ENCODE measurements around the gene LYPD6B. TPM values are rescaled to one million over a fixed set of nuclear protein-coding genes. Genes with fewer than 3 reads are reported as not detected.

The LYPD6B gene
- polyA plus RNA-seq, 4 donors = 23.6 to 33.1 (median 31.7) TPM

DNA sequence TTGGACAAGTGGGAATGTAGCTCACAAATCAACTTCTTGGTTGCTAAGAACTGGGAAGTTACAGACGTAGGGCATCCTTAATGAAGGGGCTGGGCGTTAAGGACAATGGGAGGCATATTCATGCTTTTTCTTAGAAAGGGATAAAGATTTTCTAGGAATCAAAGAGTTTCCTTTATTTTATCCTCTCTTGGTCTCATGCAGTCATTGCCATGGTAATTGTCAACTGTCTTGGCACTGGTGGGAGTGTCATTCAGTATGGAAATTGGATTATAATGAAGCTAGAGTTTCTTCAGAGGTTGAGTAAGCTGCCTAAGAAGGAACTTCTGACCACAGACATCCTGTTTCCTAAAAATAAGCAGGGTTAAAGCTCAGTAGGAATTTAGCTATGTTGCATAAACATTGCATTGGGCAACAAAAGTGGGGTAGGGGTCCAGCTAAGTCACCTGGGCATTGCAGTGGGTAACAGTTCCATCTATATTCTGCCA, 114.0 kb downstream of the LYPD6B start:
- DNase-seq (ENCODE audit: low read depth in 4 of 4, low spot score in 2 of 4) = no peak

DNA sequence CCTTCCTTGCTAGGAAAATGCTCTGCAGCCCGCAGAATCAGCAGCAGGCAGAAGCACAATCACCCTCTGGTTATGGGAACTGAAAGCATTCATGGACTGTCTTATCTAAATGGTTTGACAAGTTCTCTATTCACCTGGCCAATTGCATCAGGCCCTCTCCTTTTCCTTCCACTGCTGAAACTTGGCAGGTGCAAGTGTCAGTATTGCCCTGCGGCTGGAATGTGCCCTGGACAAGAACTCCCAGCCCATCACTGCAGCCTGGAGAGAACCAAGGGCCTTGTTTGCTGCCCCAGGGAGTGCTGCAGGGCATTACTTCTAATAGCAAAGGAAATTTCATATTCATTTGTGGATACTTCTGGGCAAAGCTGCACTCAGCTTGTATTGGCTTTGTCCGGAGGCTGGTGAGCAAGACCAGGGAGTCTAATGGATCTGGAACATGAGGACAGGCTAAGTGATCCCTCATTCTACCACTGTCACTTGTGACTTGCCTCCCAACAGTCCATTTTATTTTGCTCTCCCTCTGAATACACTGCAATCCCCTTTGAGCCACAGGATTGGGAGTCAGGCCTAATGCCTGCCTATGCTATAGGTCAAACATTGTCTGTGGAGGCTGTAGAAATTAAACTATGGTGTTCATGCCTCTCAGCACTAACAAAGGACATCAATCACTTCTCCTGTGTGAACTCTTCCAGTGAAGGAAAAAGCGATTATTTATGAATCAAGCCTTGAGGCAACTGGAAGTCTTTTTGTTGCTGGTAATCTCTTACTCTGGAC, 116.9 kb downstream of the LYPD6B start:
- no peak for DNase-seq (ENCODE audit: low read depth in 4 of 4, low spot score in 2 of 4)

DNA sequence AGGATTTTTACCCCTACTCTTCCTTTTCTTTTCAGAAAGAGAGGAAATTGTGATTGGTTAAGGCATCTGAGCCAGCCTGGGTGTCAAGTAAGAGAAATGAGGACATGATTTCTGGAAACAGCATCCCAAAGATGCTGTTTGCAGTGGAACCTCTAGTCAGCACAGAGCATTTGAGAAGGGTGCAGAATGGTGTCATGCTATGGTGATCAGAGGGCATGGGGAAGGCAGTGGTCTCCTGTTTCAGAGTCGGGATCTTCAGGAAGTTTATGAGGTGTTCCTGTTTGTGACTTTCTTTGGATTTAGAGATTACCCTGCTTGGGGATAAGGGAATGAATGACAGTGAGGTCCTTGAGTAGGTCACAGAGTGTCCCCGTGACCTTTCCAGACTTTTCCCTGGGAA, 117.5 kb downstream of the LYPD6B start:
- DNase-seq (ENCODE audit: low read depth in 4 of 4, low spot score in 2 of 4) = no peak

DNA sequence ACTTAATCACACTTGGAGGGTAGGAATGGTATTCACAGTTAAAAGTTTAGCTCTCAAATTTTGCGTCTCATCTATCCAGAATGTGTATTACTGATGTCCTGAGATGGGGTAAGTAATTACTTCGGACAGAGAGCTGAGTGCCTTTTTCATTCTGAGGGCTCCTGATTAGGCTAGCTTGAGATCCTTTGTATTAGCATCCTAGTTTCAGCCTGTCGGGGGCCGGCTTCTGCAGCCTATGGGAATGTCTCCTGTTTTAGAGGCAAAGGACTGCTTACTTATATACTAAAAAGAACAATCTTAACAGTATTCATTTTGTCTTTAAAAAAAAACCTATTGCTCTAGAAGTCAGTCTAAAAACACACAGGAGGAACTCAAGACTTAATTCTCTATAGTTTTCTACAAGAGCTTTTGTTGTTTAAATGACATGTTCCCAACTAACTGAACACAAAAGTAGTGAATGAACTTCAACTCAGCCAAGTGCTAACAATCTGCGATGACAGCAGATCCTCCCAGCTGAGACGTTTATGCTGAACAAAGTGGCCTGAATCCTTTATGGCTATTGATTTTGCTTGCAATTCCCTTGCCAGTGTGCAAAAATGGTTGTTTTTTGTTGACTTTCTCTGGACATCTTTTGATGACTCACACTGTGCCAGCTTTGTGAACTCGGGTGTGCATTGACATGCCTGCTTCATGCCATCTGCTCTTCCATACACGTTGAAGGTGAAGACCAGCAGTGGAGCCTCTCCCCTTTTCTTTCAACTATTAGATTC, 118.7 kb downstream of the LYPD6B start:
- DNase-seq (ENCODE audit: low read depth in 4 of 4, low spot score in 2 of 4) = no peak

DNA sequence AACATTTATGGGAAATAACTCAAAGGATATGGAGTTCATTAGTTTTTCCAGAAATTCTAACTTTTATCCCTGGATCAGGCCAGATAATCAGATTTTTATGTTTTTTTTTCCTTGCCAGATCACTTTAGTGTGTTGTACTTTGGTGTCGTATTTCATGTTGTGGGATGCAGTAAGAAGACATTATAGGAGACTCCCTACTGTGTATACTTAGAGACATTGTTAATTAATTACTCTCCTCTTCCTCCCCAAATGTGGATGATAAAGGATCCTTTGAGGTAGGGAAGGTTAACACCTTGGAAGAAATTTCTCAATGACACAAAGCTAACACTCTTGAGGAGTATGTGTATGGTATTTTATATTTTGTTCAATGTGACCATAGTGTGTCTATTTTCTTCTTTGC, 120.5 kb downstream of the LYPD6B start:
- DNase-seq (ENCODE audit: low read depth in 4 of 4, low spot score in 2 of 4) = no peak

DNA sequence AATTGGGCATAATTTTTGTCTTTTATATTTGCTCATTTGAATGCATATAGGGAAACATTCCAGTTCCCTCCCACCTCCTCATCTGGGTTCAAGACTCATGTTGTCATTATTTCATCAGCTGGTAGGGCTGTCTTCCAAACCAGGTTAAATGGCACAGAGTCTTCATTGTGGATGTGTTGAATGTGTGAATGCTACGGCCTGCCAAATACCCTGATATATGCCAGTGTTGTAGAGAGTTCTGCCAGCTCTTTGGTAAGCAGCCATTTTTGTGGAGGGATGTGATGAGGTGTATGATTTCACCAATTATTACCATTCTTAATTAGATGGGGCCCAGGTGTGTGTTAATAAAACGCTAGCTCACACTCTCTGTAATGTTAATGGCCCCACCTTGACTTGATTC, 121.7 kb downstream of the LYPD6B start:
- no peak for DNase-seq (ENCODE audit: low read depth in 4 of 4, low spot score in 2 of 4)

DNA sequence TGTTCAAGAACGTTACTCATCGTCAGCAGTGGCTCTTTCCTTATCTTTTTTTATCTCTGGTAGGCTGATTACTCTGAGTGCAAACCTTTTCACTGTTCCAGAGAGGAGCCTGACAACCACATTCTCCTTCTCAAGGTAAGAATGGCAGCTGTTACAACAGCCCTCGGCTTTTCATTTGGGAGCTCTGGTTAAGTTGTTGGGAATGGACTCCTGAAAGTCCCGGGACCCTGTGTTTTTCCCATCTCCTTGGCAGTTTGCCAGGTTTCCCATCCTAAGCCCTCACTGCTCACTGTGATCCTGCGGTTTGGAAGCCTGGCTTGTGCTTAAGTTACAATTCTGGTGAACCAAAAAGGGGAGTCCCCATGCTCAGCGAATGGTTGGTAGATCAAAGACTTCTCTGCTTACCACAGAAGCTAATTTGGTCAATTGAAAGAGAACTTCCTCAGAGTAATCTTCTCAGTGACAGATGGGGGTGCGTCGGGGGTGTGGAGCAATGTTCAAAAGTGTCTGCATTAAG, 122.3 kb downstream of the LYPD6B start:
- no peak for DNase-seq (ENCODE audit: low read depth in 4 of 4, low spot score in 2 of 4)

DNA sequence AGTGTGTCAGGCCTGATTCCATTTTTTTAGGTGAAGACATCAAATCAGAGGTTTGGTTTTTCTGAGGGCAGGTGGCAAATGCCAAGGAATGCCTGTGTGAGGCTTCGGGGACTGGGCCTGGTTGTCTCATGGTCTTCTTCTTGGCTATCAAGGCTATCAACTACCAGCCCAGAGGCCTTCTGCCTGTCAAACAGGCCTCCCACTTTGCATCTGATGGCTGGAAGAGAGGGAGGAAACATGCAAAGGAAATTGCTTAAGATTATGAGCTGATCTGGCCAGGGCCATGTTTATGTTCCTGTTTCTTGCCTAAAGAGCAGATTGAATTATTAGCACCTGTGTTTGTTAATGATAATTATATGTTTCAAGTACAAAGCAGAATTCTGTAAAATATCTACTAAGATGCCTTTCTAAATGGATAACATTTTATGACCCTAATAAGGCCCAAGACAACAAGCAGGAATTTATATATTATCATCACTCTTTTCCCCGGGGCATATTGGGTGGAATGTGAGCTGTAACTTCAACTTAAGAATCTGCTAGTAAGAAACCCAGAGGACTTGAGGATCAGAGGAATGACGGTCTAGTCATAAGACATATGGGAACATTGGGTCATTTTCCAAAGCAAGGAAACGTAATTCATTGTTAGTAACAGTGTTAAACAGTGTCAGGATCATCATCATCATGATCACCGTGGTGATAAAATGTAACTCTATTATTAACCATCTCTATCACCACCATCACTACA, 123.2 kb downstream of the LYPD6B start:
- DNase-seq (ENCODE audit: low read depth in 4 of 4, low spot score in 2 of 4) = no peak

DNA sequence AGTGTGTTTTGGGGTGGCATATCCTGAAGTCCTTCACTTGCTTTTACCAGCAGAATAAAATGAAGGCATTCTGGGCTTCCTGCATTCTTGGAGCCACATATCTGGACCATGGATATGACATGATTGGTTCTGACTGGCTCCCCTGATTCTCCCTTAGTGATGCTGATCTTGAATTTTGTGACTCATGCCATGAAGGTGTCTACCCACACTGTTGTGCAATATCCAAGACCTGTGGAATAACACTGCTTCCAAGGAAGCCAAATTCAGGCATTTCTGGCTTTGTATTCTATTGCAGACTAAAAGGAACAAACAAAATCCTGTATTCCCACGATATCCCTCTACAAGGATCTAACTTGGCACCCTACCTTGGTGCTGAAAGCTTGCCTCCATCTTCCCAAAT, 125.8 kb downstream of the LYPD6B start:
- no peak for DNase-seq (ENCODE audit: low read depth in 4 of 4, low spot score in 2 of 4)

DNA sequence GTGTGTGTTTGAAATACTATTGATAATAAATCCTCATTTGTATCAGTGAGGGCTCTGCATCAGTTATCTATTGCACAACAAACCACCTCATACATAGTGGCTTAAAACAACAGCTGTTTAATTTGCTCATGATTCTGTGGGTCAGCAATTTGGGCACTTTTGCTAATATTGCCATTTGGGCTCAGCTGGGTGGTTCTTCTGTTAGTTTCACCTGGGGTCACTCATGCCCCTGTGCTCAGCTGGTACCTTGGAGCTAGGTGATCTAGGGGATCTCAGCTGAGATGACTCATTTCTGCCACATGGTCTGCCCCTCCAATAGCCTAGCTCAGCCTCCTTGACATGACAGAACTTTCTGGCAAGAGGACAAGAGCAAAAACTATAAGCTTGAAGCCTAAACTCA, 126.3 kb downstream of the LYPD6B start:
- no peak for DNase-seq (ENCODE audit: low read depth in 4 of 4, low spot score in 2 of 4)

DNA sequence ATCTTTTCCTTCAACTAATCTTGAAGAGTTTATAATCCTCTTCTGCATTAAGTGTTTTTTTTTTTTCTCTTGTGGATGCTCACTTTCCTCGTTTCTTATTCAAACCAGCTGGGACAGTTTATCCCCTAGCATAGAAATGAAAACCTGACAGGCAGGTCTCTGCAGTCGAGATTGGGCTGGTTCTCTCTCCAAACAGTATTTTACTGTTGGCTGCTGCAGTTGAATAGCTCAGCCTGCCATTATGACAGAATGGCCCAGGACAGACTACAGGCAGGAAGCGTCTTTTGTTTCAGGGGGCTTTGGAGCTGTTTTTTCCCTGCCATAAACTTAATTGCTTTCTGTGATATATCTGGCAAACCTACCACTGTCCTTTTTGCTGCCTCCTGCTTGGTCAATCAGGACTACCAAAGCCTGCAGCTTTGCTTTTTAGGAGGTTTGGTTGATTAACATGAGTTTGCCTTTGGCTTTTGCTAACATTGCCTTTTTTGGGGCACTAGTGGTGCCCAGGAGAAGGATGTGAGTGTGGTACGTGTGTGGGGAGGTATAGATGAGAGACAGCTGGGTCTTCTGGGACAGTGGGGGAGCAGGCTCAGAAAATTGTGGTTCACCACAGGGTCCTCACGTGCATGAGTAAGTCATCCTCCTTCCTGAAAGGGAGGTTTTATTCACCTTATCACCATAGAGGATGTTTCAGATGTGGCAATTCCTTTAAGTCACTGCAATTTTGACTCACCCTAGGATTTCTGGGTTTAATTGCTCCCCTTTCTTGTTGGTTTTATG, 128.7 kb downstream of the LYPD6B start:
- no peak for DNase-seq (ENCODE audit: low read depth in 4 of 4, low spot score in 2 of 4)

DNA sequence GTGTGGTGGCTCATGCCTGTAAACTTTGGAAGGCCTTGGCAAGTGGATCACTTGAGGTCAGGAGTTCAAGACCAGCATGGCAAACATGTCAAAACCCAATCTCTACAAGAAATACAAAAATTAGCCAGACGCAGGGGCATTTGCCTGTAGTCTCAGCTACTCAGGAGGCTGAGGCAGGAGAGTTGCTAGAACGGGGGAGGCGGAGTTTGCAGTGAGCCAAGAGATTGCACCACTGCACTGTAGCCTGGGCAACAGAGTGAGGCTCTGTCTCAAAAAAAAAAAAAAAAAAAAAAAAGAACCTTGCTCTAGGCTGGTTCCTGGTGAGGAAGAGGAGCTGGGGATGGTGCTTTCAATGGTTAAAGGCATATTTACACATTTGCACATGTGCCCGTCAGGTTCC, 129.4 kb downstream of the LYPD6B start:
- DNase-seq (ENCODE audit: low read depth in 4 of 4, low spot score in 2 of 4) = no peak

DNA sequence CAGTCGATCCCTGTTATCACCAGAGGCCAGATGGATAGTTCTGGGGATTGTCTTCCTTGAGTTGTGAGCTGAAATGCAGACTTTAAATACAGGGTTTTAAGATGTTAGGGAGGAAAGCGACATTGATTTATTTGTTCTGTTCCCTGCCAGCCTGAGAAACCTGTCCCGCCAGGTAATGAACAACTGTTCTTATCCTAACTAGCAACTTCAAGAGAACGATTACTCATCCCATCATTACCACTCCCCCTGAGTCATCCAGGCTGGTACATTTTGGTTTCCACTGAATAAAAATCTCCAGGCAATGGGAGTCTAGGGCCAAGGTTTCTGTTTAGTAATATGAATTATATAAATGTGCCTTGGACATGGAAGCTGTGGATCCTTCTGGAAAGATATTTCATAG, 131.2 kb downstream of the LYPD6B start:
- DNase-seq (ENCODE audit: low read depth in 4 of 4, low spot score in 2 of 4) = no peak

DNA sequence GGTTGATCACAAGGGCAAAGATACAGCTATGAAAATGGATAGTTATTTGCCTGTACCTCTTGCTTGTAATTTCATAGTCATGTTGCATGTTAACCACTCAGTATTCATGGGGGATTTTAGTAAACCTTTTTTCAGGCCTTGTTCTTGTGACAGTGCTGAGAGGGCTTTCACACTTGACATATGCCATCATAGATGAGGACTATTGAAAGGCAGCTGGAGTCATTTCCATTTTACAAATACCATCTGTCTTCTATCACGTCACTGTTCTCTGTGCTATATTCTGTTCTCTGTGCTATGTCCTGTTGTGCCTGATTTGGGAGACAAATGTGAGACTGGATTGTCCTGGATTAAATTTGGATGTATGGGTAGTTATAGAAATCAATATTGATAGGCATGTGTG, 131.7 kb downstream of the LYPD6B start:
- DNase-seq (ENCODE audit: low read depth in 4 of 4, low spot score in 2 of 4) = no peak

DNA sequence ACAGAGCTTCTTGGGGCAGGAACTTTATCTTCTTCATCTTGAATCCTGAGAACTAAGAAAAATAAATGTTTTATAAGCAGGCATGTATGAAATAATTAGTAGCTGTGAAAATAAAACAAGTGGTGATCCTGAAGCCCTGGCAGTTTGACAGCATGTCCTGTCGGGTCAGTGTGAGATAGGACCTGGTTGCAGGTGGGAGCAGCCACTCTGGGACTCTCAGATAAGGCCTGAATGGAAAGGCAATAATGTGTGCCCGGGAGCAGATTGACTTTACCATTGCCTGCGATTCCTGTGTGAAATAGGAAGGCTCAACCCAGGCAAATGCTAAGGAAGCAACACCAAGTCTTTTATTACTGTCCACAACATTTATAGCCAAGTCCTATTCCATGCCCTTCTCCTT, 132.4 kb downstream of the LYPD6B start:
- DNase-seq (ENCODE audit: low read depth in 4 of 4, low spot score in 2 of 4) = no peak

DNA sequence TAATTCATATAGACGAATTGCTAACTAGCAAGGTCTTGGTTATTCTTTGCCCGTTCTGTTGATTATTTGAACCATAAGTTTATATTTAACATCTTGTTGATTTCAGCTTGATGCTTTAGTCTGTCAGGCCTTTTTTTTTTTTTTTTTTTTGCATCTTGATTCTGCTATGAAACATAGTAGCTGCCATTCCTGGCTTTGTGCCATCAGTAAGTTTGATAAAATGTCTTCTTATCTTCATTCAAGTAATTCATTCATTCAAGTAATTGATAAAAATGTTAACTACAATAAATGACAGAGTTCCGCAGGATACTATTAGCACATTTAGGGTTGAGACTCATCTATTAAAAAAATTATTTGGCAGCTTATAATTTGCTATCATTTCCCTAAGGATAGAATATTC, 134.7 kb downstream of the LYPD6B start:
- DNase-seq (ENCODE audit: low read depth in 4 of 4, low spot score in 2 of 4) = no peak

DNA sequence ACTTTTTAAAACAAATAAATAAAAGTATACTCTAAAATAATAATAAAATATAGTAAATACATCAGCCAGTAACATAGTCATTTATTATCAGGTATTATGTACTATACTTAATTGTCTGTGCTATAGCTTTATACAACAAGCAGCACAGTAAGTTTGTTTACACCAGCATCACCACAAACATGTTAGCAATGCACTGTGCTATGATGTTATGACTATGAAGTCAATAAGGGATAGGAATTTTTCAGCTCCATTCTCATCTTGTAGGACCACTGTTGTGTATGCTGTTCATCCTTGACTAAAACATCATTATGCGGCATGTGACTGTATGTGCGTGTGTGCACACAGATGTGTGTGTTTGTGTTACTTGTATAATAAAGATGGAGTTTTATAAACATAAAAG, 137.5 kb downstream of the LYPD6B start:
- no peak for DNase-seq (ENCODE audit: low read depth in 4 of 4, low spot score in 2 of 4)

DNA sequence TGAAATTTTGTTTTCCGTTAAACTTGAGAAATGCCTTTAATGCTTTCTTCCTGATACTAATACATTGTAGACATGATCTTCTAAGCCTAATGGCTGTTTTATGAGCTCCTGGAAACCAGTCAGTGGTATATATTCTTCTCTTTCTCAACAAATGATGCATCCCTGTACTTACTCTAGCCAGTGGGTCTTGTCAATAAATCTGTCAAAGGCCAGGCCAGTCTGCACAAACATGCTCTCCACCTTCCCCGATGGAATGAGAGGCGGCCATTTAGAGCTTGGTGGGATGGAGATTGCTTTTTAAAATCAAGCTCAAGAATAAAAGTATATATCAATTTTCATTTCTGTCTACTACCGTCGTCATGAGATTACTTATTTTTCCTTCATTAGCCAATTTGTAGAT, 140.1 kb downstream of the LYPD6B start:
- DNase-seq (ENCODE audit: low read depth in 4 of 4, low spot score in 2 of 4) = no peak

DNA sequence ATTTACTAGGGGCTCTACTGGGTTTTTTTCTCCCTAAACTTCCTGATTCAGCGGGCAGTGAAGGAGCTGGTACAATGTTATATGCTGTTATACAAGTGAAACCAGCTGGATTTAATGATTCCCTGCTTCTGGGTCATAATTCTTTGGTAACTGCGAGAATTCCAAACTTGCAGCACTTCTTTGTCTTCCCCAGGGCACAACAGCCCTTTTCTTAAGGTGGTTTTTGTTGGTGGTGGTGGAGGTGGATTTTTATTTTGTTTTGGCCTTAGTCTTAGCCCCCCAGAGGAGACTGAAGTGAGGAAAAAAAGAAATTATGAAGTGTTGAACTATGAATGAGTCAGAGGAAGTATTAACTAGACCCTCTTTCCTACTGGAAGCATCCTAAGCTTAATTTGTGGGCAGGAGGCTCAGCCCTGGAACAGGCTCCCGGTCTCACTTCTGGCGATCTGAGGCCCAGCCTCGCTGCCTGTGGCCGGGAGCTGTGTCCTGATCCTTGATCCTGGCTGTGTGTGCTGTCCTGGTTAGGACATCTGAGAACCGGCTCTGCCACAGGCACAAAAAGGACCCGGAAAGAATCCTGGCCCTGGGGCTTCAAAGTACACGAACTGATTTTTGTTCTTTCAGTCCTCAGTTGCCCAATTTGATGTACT, 141.9 kb downstream of the LYPD6B start:
- DNase-seq (ENCODE audit: low read depth in 4 of 4, low spot score in 2 of 4) = peak in 1 of 4 donors; percentile 32

DNA sequence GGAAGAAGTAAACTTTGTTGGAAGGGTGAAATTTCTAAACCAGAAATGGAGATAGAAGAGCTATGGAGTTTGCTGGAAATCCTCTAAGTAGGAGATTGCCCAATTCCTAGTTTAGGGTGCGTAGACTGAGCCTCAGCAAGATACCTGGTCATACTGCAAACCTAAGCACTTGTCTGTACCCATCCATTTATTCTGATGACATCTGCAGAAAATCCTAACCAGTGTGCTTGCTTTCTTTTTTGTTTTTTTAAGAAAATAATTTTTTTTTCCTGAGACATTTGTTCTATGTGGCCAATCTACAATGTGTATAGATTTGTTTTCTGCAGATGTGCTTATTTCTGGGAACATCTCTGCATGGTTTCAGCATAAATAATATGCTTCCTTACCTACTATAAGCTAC, 144.7 kb downstream of the LYPD6B start:
- DNase-seq (ENCODE audit: low read depth in 4 of 4, low spot score in 2 of 4) = no peak
